Lung microvascular endothelial cell (primary cell): ENCODE data around the gene HNRNPUL1. TPM values are rescaled to one million over a fixed set of nuclear protein-coding genes. Genes with fewer than 3 reads are reported as not detected.
"Not testable (repeated sequence)": the region's sequence is repeated elsewhere in the genome, so short reads cannot be mapped to it uniquely, and the experiment has no call there.

Experiments
- DNase-seq, 2 donors: peaks; one replicate each; pipeline versions ENCODE4 v3.0.0 to v3.0.0-alpha.2; 2010; ENCODE audit warnings: low read depth in 2 of 2
- total RNA-seq: library from RNA; depleted of rRNA; stranded (reverse); fragments of >200 nt; gene quantifications from 2 replicates; pipeline ENCODE4 v1.2.1, GENCODE V29; 2014

HNRNPUL1 gene
- 42.1 and 53.0 TPM in 2 replicates for total RNA-seq

- DNase-seq = peak; percentile 100
These were observed at the start of gene HNRNPUL1 for GRCh38 chr19:41263850-41264580. Gene HNRNPUL1 (plus strand): TSS chr19:41264372. CDS start chr19:41264504, 132 bp downstream.

- DNase-seq = no peak
These were observed 46.4 kb upstream of the HNRNPUL1 start for GRCh38 chr19:41217741-41218140.

DNA sequence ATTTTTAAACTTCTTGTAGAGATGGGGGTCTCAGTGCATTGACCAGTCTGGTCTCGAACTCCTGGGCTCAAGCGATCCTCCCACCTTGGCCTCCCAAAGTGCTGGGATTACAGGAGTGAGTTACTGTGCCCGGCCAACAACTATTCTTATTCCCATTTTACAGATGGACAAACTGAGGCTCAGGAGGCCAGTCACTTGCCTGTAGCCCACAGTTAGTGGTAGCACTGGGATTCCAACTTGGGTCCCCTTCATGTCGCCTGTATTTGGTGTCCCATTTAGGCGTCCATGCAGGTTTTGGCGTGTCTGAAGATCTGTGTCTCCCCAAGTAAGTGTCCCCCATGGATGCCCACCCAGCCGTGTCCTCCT is 45.9 kb upstream of the HNRNPUL1 start:
- no peak for DNase-seq

DNA sequence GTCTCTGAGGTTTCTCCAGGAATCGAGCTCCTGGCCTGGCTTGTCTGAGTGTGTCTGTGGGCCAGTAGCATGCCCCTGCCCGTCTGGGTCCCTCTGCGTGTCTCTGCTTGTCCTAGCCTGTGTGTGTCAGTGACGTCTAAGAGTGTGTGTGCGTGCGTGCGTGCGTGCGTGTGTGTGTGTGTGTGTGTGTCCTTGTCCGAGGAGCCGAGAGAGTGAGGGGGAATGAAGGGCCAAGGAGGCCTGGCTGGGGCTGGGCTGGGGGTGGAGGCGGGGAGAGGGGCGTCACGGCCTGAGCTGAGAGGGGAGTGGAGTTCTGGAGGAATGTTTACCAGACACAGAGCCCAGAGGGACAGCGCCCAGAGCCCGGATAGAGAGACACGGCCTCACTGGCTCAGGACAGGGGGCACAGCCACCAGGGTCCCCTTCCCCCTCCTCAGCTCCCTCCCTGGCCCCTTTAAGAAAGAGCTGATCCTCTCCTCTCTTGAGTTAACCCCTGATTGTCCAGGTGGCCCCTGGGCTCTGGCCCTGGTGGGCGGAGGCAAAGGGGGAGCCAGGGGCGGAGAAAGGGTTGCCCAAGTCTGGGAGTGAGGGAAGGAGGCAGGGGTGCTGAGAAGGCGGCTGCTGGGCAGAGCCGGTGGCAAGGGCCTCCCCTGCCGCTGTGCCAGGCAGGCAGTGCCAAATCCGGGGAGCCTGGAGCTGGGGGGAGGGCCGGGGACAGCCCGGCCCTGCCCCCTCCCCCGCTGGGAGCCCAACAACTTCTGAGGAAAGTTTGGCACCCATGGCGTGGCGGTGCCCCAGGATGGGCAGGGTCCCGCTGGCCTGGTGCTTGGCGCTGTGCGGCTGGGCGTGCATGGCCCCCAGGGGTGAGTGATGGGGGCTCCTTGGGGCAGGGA is 45.3 kb upstream of the HNRNPUL1 start, which contains the start of gene AXL:
TSS of gene AXL (plus strand) at position 609 of the 893 bp plus-strand sequence. CDS start at position 779, 170 bp downstream.
- DNase-seq = peak; percentile 66

GRCh38 chr19:41219924-41220567 is 44.1 kb upstream of the HNRNPUL1 start:
- peak in 1 of 2 donors; percentile 55 for DNase-seq

GRCh38 chr19:41220811-41221210 is 43.4 kb upstream of the HNRNPUL1 start:
- peak in 1 of 2 donors; percentile 42 for DNase-seq

DNA sequence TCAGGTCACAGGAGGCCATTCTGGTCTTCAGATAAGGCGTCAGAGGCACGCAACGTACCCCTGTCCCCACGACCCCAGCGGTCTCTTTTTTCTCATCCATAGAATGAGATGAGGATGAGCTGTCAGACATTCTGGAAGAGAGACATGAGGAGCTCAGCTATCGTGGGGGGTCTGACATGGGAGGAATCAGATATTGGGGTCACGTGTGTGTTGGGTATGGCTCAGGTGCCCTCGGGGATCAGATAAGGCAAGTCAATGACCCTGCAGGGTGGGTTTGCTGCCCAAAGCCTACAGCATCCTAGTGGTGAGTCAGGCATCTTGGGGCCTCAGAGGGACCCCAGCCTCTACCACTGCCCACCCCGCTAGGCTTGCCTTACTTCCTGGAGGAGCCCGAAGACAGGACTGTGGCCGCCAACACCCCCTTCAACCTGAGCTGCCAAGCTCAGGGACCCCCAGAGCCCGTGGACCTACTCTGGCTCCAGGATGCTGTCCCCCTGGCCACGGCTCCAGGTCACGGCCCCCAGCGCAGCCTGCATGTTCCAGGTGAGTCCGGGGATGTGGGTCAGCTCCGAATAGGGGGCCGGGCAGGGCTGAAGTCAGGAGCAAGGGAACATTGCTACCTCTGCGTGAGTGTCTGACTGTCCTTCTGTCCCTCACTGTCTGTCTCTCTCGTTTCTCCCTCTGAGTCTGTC is 42.5 kb upstream of the HNRNPUL1 start:
- DNase-seq = no peak

DNA sequence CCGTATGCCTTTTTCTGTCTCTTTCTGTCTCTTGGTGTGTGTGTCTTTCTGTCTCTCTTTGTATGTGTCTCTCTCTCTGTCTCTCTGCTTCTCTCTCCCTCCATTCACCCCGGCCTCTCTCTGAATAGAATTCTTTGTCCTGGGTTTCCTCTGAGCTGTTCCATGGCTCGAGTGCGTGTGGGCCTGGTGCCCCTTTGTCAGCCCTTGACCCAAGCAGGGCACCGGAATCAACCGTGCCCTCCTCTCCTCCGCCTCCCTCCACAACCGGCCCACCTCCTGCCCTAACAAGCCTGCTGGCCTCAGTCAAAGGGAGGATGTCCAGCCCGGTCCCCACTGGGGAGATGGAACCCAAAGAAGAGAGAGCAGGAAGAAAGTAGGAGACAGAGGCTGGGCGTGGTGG is 41.9 kb upstream of the HNRNPUL1 start:
- no peak for DNase-seq

- peak; percentile 31 to 84 for DNase-seq
These were observed 40.5 kb upstream of the HNRNPUL1 start for GRCh38 chr19:41223431-41224234.

DNA sequence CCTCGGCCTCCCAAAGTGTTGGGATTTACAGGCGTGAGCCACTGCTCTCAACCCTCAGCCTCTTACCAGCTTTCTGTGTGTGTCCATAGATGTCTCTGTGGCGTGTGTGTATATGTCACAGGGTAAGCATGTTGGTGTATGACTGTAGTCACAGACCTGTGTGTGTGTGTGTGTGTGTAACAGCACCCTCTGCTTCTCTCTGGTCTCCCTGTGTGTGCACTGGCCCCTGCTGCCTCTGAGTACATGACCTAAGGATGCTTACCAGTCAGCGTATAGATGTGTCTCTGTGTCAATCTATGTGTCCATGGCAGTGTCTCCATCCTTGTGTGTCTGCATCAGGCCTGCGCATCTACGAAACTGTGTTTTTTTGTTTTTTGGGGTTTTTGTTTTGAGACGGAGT is 39.5 kb upstream of the HNRNPUL1 start:
- no peak for DNase-seq

GRCh38 chr19:41225238-41226052 is 38.7 kb upstream of the HNRNPUL1 start:
- peak; percentile 64 to 98 for DNase-seq

GRCh38 chr19:41226053-41226873 is 37.9 kb upstream of the HNRNPUL1 start:
- DNase-seq = peak; percentile 50 to 84

GRCh38 chr19:41226874-41227390 is 37.2 kb upstream of the HNRNPUL1 start:
- DNase-seq = no peak

GRCh38 chr19:41228486-41228885 is 35.7 kb upstream of the HNRNPUL1 start:
- no peak for DNase-seq

DNA sequence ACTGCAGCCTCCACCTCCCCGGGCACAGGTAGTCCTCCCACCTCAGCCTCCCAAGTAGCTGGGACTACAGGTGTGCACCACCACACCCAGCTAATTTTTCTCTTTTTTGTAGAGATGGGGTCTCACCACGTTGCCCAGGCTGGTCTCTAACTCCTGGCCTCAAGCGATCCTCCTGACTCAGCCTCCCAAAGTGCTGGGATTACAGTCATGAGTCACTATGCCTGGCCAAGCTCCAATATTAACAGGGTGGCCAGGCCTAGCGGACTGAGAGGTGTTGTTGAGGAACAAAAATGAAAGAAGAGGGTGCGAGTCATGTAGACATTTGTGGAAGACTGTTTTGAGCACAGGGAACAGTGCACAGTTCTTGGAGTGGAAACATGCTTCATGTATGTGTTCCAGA is 34.8 kb upstream of the HNRNPUL1 start:
- DNase-seq = not testable (repeated sequence)

- no peak for DNase-seq
These were observed 33.9 kb upstream of the HNRNPUL1 start for GRCh38 chr19:41230067-41230857.

- DNase-seq = no peak
These were observed 31.5 kb upstream of the HNRNPUL1 start for GRCh38 chr19:41232686-41233085.
